ENCODE data around the gene HAO1.

Gene HAO1

GRCh38 chr20:7926767-7927166 is 13.5 kb downstream of the HAO1 start:
- peak; percentile 40 for DNase-seq (ENCODE audit: low spot score)

- DNase-seq (ENCODE audit: low spot score): no peak
These were observed 13.9 kb downstream of the HAO1 start for GRCh38 chr20:7926323-7926722.

GRCh38 chr20:7924692-7925091 is 15.6 kb downstream of the HAO1 start:
- peak; percentile 40 for DNase-seq (ENCODE audit: low spot score)

GRCh38 chr20:7916648-7917047 is 23.6 kb downstream of the HAO1 start:
- DNase-seq (ENCODE audit: low spot score): no peak

GRCh38 chr20:7912551-7912950 is 27.7 kb downstream of the HAO1 start:
- DNase-seq (ENCODE audit: low spot score): no peak

- peak; percentile 71 for DNase-seq (ENCODE audit: low spot score)
These were observed 28.5 kb downstream of the HAO1 start for GRCh38 chr20:7911586-7912330.

GRCh38 chr20:7908905-7909304 is 31.4 kb downstream of the HAO1 start:
- peak; percentile 84 for DNase-seq (ENCODE audit: low spot score)

GRCh38 chr20:7903429-7903828 is 36.8 kb downstream of the HAO1 start:
- no peak for DNase-seq (ENCODE audit: low spot score)

GRCh38 chr20:7902879-7903278 is 37.4 kb downstream of the HAO1 start:
- no peak for DNase-seq (ENCODE audit: low spot score)

- no peak for DNase-seq (ENCODE audit: low spot score)
These were observed 42.4 kb downstream of the HAO1 start for GRCh38 chr20:7897781-7898364.

GRCh38 chr20:7893014-7893730 is 47.1 kb downstream of the HAO1 start:
- no peak for DNase-seq (ENCODE audit: low spot score)

GRCh38 chr20:7891705-7892104 is 48.6 kb downstream of the HAO1 start:
- no peak for DNase-seq (ENCODE audit: low spot score)

GRCh38 chr20:7889736-7890135 is 50.5 kb downstream of the HAO1 start:
- DNase-seq (ENCODE audit: low spot score): no peak

GRCh38 chr20:7883741-7884140 is 56.5 kb downstream of the HAO1 start:
- peak; percentile 85 for DNase-seq (ENCODE audit: low spot score)

GRCh38 chr20:7883309-7883708 is 56.9 kb downstream of the HAO1 start:
- DNase-seq (ENCODE audit: low spot score): peak; percentile 82

GRCh38 chr20:7882076-7882475 is 58.2 kb downstream of the HAO1 start:
- DNase-seq (ENCODE audit: low spot score): no peak

- DNase-seq (ENCODE audit: low spot score): no peak
These were observed 58.7 kb downstream of the HAO1 start for GRCh38 chr20:7881551-7881950.

GRCh38 chr20:7879883-7880282 is 60.4 kb downstream of the HAO1 start:
- no peak for DNase-seq (ENCODE audit: low spot score)

GRCh38 chr20:7868108-7868507 is 72.2 kb downstream of the HAO1 start:
- no peak for DNase-seq (ENCODE audit: low spot score)

- no peak for DNase-seq (ENCODE audit: low spot score)
These were observed 74.0 kb downstream of the HAO1 start for GRCh38 chr20:7866285-7866684.

GRCh38 chr20:7859356-7859802 is 80.9 kb downstream of the HAO1 start:
- peak; percentile 46 for DNase-seq (ENCODE audit: low spot score)

- DNase-seq (ENCODE audit: low spot score): no peak
These were observed 81.5 kb downstream of the HAO1 start for GRCh38 chr20:7858734-7859250.

- DNase-seq (ENCODE audit: low spot score): peak; percentile 65
These were observed 83.5 kb downstream of the HAO1 start for GRCh38 chr20:7856756-7857155.
